B cell (primary cell): ENCODE results near the gene SECTM1. TPM values are rescaled to one million over a fixed set of nuclear protein-coding genes. Genes with fewer than 3 reads are reported as not detected.

Source experiments
- ATAC-seq: fragments of 200-7000 bp; cut with Tn5 transposase; one replicate; pipeline ENCODE4 v1.10.0; 2021; ENCODE audit warnings: low read depth, mild to moderate bottlenecking, moderate number of reproducible peaks, moderate library complexity
- CTCF ChIA-PET: fragments of 350-600 bp; sonication (Branson Sonifier 250); formaldehyde crosslinking; loops from one replicate; lab custom pipeline; 2021; ENCODE audit warnings: antibody characterized with exemption, inconsistent platforms; lab: Charles Lee
- POLR2A ChIA-PET: fragments of 350-600 bp; sonication (Branson Sonifier 250); formaldehyde crosslinking; loops from one replicate; lab custom pipeline; 2021; ENCODE audit warnings: antibody characterized with exemption; lab: Charles Lee
- DNase-seq: peaks from one replicate; pipeline ENCODE4 v3.0.0; 2013
- H2AFZ ChIP-seq: 2 replicates; pipeline ENCODE4 v1.6.1; 2012; ENCODE audit warnings: mild to moderate bottlenecking, low read depth, low read length; ENCODE audit not compliant: insufficient read depth, poor library complexity, severe bottlenecking
- H3K27ac ChIP-seq, 2 donors: 1 replicate in 1 of 2; 2 replicates in 1 of 2; pipeline ENCODE4 v1.5.1; 2012 to 2013; ENCODE audit warnings: low read length in 2 of 2, mild to moderate bottlenecking in 2 of 2, moderate library complexity in 1 of 2
- H3K27me3 ChIP-seq, 4 experiments: fragments of 200-600 bp in 1 of 4; sonication (generic) in 1 of 4; replicated peaks in 1 of 4; 1 replicate in 2 of 4; 2 replicates in 2 of 4; pipeline versions ENCODE4 v1.6.1 to v1.7.0; 2013 to 2016; ENCODE audit warnings: low read length in 3 of 4, mild to moderate bottlenecking in 2 of 4, mixed read lengths in 1 of 4, moderate library complexity in 1 of 4; ENCODE audit not compliant: insufficient read depth in 4 of 4, control insufficient read depth in 3 of 4; ENCODE audit errors: control extremely low read depth in 1 of 4
- H3K36me3 ChIP-seq, 2 experiments: replicated peaks in 1 of 2; 1 replicate in 1 of 2; 2 replicates in 1 of 2; pipeline versions ENCODE4 v1.6.1 to v1.7.1; 2013; ENCODE audit warnings: low read length in 1 of 2; ENCODE audit not compliant: insufficient read depth in 2 of 2, control insufficient read depth in 1 of 2; ENCODE audit errors: control extremely low read depth in 1 of 2, extremely low read depth in 1 of 2
- H3K4me1 ChIP-seq, 2 donors: fragments of 200-600 bp in 1 of 2; sonication (generic) in 1 of 2; 1 replicate in 1 of 2; 2 replicates in 1 of 2; pipeline versions ENCODE4 v1.5.1 to v1.6.1; 2013 to 2017; ENCODE audit warnings: low read length in 2 of 2; ENCODE audit not compliant: control insufficient read depth in 2 of 2, insufficient read depth in 2 of 2
- H3K4me2 ChIP-seq: replicated peaks from 2 replicates; pipeline ENCODE3; 2012; ENCODE audit warnings: mild to moderate bottlenecking, low read depth, low read length; ENCODE audit not compliant: poor library complexity, severe bottlenecking
- H3K4me3 ChIP-seq, 5 experiments: fragments of 200-600 bp in 1 of 5; sonication (generic) in 1 of 5; 1 replicate in 3 of 5; 2 replicates in 2 of 5; pipeline versions ENCODE4 v1.5.1 to v1.7.0; 2011 to 2016; ENCODE audit warnings: low read length in 4 of 5, mild to moderate bottlenecking in 4 of 5, low read depth in 2 of 5, control low read depth in 1 of 5, moderate library complexity in 1 of 5; ENCODE audit not compliant: insufficient read depth in 1 of 5; ENCODE audit errors: control extremely low read depth in 1 of 5, extremely low read depth in 1 of 5
- H3K79me2 ChIP-seq: fragments of 200-600 bp; sonication (generic); one replicate; pipeline ENCODE4 v1.6.0; 2016; ENCODE audit warnings: low read length; ENCODE audit not compliant: control insufficient read depth, insufficient read depth
- H3K9ac ChIP-seq: fragments of 200-600 bp; sonication (generic); 2 replicates; pipeline ENCODE4 v1.6.1; 2017; ENCODE audit warnings: mild to moderate bottlenecking, low read length, moderate library complexity
- H3K9me3 ChIP-seq, 3 donors: one replicate each; pipeline versions ENCODE4 v1.6.1 to v1.7.1; 2013; ENCODE audit warnings: low read length in 2 of 3; ENCODE audit not compliant: control insufficient read depth in 2 of 3, insufficient read depth in 1 of 3; ENCODE audit errors: control extremely low read depth in 1 of 3
- H4K20me1 ChIP-seq: 2 replicates; pipeline ENCODE4 v1.6.0; 2012; ENCODE audit warnings: mild to moderate bottlenecking, low read length; ENCODE audit not compliant: insufficient read depth, control insufficient read depth, poor library complexity, severe bottlenecking
- H3K27ac Mint-ChIP-seq: one replicate; pipeline ENCODE4 v1.8.0; 2021; ENCODE audit warnings: mixed read lengths
- H3K27me3 Mint-ChIP-seq: one replicate; pipeline ENCODE4 v1.8.0; 2021; ENCODE audit warnings: mixed read lengths
- H3K4me1 Mint-ChIP-seq: one replicate; pipeline ENCODE4 v1.8.0; 2021; ENCODE audit warnings: mixed read lengths
- H3K4me3 Mint-ChIP-seq: one replicate; pipeline ENCODE4 v1.8.0; 2021; ENCODE audit warnings: mixed read lengths
- H3K9me3 Mint-ChIP-seq: one replicate; pipeline ENCODE4 v1.8.0; 2022; ENCODE audit warnings: mixed read lengths; ENCODE audit not compliant: insufficient read depth
- EZH2 ChIP-seq: IDR thresholded peaks from 2 replicates; pipeline ENCODE4 v1.6.1; 2012; ENCODE audit warnings: borderline replicate concordance, low read depth, mild to moderate bottlenecking, moderate library complexity, low read length; ENCODE audit not compliant: insufficient read depth, poor library complexity, severe bottlenecking
- WGBS: methylation state at CpG from one replicate; pipeline ENCODE4 v1.1.5; 2013; ENCODE audit warnings: missing lambda C conversion rate; ENCODE audit not compliant: insufficient coverage; 5-methylcytosine and 5-hydroxymethylcytosine counted together
- intact Hi-C: fragments of 100-400 bp; cut with micrococcal nuclease; formaldehyde crosslinking; loops from one replicate; pipeline ENCODE4 v1.10.0; 2022
- polyA plus RNA-seq: library from polyadenylated mRNA; depleted of rRNA; stranded (reverse); fragments of >200 nt; gene quantifications from 2 replicates; pipeline ENCODE4 v1.2.3, GENCODE V29; 2012
- total RNA-seq, 2 donors: library from RNA; stranded (reverse); fragments of 120-200 nt in 1 of 2; gene quantifications; 1 replicate in 1 of 2; 2 replicates in 1 of 2; pipeline versions ENCODE4 v1.2.3 to v1.2.4, GENCODE V29; 2013 to 2022
- TF ChIP-seq, protein P1 (sequence below): fragments of 200-600 bp; IDR thresholded peaks from one replicate; pipeline ENCODE4 v1.8.0; 2022; ENCODE audit warnings: antibody characterized with exemption, mild to moderate bottlenecking

SECTM1 gene
- total and polyA plus RNA-seq, 2 donors (not counting 1 experiment from before 2014, with no cell fraction given): 0.17 to 1.2 TPM

DNA sequence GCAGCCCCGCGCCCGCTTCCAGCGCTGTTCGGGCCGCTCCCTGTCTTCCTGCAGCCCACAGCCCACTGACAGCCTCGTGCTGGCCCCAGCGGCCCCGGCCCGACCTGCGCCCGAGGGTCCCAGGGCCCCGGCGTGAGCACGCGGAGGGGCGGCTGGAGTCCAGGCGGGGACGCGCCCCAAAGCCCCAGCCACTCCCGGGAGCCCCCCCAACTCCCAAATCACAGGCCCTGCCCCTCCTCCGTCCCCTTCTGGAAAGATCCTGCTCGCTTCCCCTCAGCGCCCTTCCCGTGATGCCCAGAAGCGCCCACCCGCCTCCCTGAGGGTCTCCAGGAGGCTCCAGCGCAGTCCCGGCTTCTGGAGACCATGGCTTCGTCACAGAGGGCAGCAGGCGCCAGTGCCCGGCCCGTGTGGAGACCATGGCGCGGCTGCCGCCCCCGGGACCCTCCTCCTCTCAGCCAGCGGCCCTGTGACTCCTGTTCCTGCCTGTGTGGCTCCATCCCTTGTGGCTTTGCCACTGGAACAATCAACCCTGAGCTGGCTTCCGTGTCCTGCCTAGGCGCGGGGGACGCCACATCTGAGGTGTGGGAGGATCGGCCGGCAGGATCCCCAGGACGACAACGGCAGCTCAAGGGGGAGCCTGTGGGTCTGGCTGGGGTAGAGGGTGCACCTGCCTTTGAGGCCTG, 41.9 kb upstream of the SECTM1 start:
- Histone ChIP-seq H3K27me3 (peaks cover 0 to 52% (median 14%) of the 10 kb centered on the region in 4 experiments), H3K4me1 (peaks cover 20 to 24% of the 10 kb centered on the region in 2 donors), H4K20me1 (no peaks in the 10 kb centered on the region), H3K27ac (no peak overlapping the region), H3K9me3 (peaks cover 0 to 11% (median 0%) of the 10 kb centered on the region in 3 donors), H3K4me2 (no peak overlapping the region), H2AFZ (no peak overlapping the region), H3K36me3 (no peaks in the 10 kb centered on the region), H3K4me3 (no peak overlapping the region), H3K9ac (no peak overlapping the region), H3K79me2 (no peaks in the 10 kb centered on the region)
- Mint-ChIP-seq H3K27ac (no peak overlapping the region), H3K4me3 (no peak overlapping the region), H3K9me3 (no peaks in the 10 kb centered on the region), H3K4me1 (peaks cover 23% of the 10 kb centered on the region), H3K27me3 (peaks cover 30% of the 10 kb centered on the region)
- intact Hi-C loops: no loop called here
- CTCF ChIA-PET: no interaction called here
- POLR2A ChIA-PET: no interaction called here
- ATAC-seq: no peak
- 59% methylated on average over 42 of the region's 46 CpGs for WGBS
- no peak for DNase-seq
- TF ChIP-seq, protein P1, sequence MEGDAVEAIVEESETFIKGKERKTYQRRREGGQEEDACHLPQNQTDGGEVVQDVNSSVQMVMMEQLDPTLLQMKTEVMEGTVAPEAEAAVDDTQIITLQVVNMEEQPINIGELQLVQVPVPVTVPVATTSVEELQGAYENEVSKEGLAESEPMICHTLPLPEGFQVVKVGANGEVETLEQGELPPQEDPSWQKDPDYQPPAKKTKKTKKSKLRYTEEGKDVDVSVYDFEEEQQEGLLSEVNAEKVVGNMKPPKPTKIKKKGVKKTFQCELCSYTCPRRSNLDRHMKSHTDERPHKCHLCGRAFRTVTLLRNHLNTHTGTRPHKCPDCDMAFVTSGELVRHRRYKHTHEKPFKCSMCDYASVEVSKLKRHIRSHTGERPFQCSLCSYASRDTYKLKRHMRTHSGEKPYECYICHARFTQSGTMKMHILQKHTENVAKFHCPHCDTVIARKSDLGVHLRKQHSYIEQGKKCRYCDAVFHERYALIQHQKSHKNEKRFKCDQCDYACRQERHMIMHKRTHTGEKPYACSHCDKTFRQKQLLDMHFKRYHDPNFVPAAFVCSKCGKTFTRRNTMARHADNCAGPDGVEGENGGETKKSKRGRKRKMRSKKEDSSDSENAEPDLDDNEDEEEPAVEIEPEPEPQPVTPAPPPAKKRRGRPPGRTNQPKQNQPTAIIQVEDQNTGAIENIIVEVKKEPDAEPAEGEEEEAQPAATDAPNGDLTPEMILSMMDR: no peak
- TF ChIP-seq EZH2: no peak

DNA sequence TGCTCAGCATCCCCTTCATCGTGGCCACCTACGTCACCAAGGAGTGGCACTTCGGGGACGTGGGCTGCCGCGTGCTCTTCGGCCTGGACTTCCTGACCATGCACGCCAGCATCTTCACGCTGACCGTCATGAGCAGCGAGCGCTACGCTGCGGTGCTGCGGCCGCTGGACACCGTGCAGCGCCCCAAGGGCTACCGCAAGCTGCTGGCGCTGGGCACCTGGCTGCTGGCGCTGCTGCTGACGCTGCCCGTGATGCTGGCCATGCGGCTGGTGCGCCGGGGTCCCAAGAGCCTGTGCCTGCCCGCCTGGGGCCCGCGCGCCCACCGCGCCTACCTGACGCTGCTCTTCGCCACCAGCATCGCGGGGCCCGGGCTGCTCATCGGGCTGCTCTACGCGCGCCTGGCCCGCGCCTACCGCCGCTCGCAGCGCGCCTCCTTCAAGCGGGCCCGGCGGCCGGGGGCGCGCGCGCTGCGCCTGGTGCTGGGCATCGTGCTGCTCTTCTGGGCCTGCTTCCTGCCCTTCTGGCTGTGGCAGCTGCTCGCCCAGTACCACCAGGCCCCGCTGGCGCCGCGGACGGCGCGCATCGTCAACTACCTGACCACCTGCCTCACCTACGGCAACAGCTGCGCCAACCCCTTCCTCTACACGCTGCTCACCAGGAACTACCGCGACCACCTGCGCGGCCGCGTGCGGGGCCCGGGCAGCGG, 41.2 kb upstream of the SECTM1 start:
- Mint-ChIP-seq H3K27me3 (peaks cover 29% of the 10 kb centered on the region), H3K9me3 (no peaks in the 10 kb centered on the region), H3K4me1 (peaks cover 24% of the 10 kb centered on the region), H3K4me3 (no peak overlapping the region), H3K27ac (no peak overlapping the region)
- Histone ChIP-seq H3K36me3 (no peaks in the 10 kb centered on the region), H3K27ac (no peak overlapping the region), H3K27me3 (peaks cover 0 to 49% (median 14%) of the 10 kb centered on the region in 4 experiments), H3K4me3 (no peak overlapping the region), H3K4me2 (no peak overlapping the region), H3K9me3 (peaks cover 0 to 11% (median 0%) of the 10 kb centered on the region in 3 donors), H3K9ac (no peak overlapping the region), H4K20me1 (no peaks in the 10 kb centered on the region), H3K79me2 (no peaks in the 10 kb centered on the region), H3K4me1 (peaks cover 23 to 27% of the 10 kb centered on the region in 2 donors), H2AFZ (no peak overlapping the region)
- WGBS: 33% methylated on average over 79 of the region's 79 CpGs
- ChIA-PET CTCF (no interaction called here), POLR2A (no interaction called here)
- TF ChIP-seq, protein P1: no peak
- TF ChIP-seq EZH2: no peak
- no peak for DNase-seq
- no peak for ATAC-seq
- intact Hi-C loops: no loop called here
